ENCODE results near the gene CXCL14.

GRCh38 chr5:135615171-135615570, 36.4 kb upstream of the CXCL14 start:
- TF ChIP-seq POLR2A (IDR thresholded peaks at IDR 0.05) = no peak
- no peak for TF ChIP-seq CTCF (IDR thresholded peaks at IDR 0.05)
- no peak for TF ChIP-seq EP300 (IDR thresholded peaks at IDR 0.05)
